Panc1 (cell line): ENCODE results near the gene SPECC1L.

Experiments
- CTCF ChIP-seq: fragments of 450-650 bp; IDR thresholded peaks from 2 replicates; pipeline ENCODE4 v1.5.1; 2017; ENCODE audit warnings: mild to moderate bottlenecking
- REST ChIP-seq, 2 experiments: IDR thresholded peaks; 2 replicates each; pipeline ENCODE4 v1.6.1; 2011 to 2012; ENCODE audit warnings: low read depth in 2 of 2, control low read depth in 1 of 2, low read length in 1 of 2, mild to moderate bottlenecking in 1 of 2, moderate library complexity in 1 of 2; ENCODE audit not compliant: insufficient read depth in 1 of 2
- SIN3A ChIP-seq: IDR thresholded peaks from 2 replicates; pipeline ENCODE4 v1.6.1; 2012; ENCODE audit warnings: low read depth, mild to moderate bottlenecking, low read length, moderate library complexity, borderline replicate concordance; ENCODE audit not compliant: insufficient read depth

DNA sequence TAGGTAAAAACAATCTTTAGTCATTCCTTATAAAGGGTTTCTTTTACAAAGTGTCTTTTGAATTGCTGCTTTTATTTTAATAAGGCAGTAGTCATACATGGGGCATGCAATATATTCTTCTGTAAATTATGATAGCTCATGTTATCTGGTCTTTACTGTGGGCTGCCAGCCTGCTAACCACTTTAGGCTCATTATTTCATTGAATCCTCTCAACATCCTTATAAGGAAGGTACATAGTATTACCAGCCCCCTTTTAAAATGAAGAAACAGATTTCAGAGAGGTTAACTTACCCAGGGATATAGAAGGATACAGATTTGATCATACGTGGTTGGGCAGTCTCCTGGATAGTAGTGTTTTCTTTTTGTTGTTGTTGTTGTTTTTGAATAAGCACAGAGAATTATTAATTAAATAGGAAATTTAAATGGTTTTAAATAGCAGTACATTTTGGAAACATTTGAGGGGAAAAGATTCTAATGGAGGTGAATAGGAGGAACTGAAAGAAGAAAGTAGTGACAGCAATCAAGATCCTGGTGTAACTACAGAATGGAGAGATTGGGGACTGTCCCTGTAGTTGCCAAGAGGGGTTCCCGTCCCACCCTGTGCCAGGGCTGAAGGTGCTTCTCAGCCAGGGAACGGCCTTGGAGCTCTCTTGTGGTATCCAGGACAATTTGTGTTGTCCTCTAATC is 21.0 kb downstream of the SPECC1L start:
- no peak for TF ChIP-seq CTCF
- no peak for TF ChIP-seq REST (IDR thresholded peaks at IDR 0.05; ENCODE audit: insufficient read depth in 1 of 2, low read depth in 2 of 2, low read length in 1 of 2)
- no peak for TF ChIP-seq SIN3A
